Measurements from ENCODE around the gene FAM50A. TPM values are rescaled to one million over a fixed set of nuclear protein-coding genes. Genes with fewer than 3 reads are reported as not detected.
"Not testable (repeated sequence)": the region's sequence is repeated elsewhere in the genome, so short reads cannot be mapped to it uniquely, and the experiment has no call there.

The FAM50A gene
- 64.6 TPM for polyA plus RNA-seq (2012; ENCODE audit: missing spikeins)

GRCh38 chrX:154443992-154444754 lies at the start of gene FAM50A:
Gene FAM50A, plus strand, starts transcription at chrX:154444141. Its CDS starts 95 bp downstream, at chrX:154444236.
- TF ChIP-seq TAF1 (IDR thresholded peaks at IDR 0.05; ENCODE audit: borderline replicate concordance, low read depth, low read length) (no peak), POLR2A (IDR thresholded peaks at IDR 0.05; ENCODE audit: low read depth, low read length) (no peak), POLR2AphosphoS5 (IDR thresholded peaks at IDR 0.05; ENCODE audit: low read depth, low read length) (no peak)
- FAIRE-seq (peak; percentile 84), DNase-seq (ENCODE audit: insufficient read length) (peak; percentile 86)

- FAIRE-seq, result not testable (repeated sequence)
Observed at GRCh38 chrX:154396363-154396762, 47.6 kb upstream of the FAM50A start.

GRCh38 chrX:154396973-154397887 lies 46.7 kb upstream of the FAM50A start:
- no peak for FAIRE-seq
- DNase-seq (ENCODE audit: insufficient read length), result peak; percentile 61
- TF ChIP-seq POLR2AphosphoS5 (IDR thresholded peaks at IDR 0.05; ENCODE audit: low read depth, low read length), result no peak
- TF ChIP-seq POLR2A (IDR thresholded peaks at IDR 0.05; ENCODE audit: low read depth, low read length), result no peak
- TF ChIP-seq TAF1 (IDR thresholded peaks at IDR 0.05; ENCODE audit: borderline replicate concordance, low read depth, low read length), result no peak

More at GRCh38 chrX:154396363-154396762, 47.6 kb upstream of the FAM50A start:
- DNase-seq (ENCODE audit: insufficient read length), result not testable (repeated sequence)

GRCh38 chrX:154397888-154398667 lies 45.9 kb upstream of the FAM50A start, which contains the start of gene RPL10:
Gene RPL10, plus strand, starts transcription at chrX:154398377. Its CDS starts 143 bp downstream, at chrX:154398520.
- TF ChIP-seq TAF1 (IDR thresholded peaks at IDR 0.05; ENCODE audit: borderline replicate concordance, low read depth, low read length), result peak; percentile 99
- peak; percentile 100 for TF ChIP-seq POLR2AphosphoS5 (IDR thresholded peaks at IDR 0.05; ENCODE audit: low read depth, low read length)
- peak; percentile 100 for TF ChIP-seq POLR2A (IDR thresholded peaks at IDR 0.05; ENCODE audit: low read depth, low read length)
- peak; percentile 94 for FAIRE-seq
- peak; percentile 88 for DNase-seq (ENCODE audit: insufficient read length)

DNA sequence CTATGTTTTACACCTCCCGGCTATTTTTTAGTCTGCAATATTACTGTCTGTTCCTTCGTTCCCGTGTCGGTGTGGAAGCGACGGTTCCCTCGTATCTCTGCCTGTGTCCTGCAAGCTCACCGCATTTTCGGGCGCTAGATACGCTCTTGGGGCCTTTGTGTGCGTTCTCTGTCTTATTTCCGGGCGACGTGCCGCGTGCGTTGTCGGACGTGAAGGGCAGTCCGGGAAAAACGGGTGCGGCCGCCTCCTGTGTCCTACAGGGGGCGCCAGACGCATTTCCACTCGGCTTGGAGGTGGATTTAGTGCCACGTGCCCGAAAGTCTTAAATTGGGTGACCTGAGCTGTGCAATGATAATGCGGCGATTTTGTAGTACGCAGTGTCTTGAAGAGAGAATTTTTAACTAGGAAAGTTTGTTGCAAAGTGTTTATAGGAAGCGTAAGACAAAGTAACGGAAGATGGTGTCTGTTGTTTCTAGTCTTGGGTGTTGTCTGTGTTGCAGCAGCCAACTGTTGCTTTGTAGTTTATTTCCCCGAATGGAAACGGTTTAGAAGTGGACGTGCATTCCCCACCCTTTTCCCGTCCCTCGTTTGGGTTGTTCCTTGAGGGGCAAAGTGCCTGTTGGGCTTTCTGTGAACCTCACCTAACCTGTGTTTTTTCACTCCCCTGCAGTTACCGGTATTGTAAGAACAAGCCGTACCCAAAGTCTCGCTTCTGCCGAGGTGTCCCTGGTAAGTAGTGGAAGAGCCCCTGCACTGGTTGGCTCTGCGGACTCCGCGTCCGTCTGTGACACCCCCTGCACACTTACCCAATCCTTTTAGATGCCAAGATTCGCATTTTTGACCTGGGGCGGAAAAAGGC lies 45.0 kb upstream of the FAM50A start:
- TF ChIP-seq POLR2AphosphoS5 (IDR thresholded peaks at IDR 0.05; ENCODE audit: low read depth, low read length) (peak; percentile 39; the same call in 1 of the 2 replicates), POLR2A (IDR thresholded peaks at IDR 0.05; ENCODE audit: low read depth, low read length) (peak; percentile 30; the same call in 1 of the 2 replicates), TAF1 (IDR thresholded peaks at IDR 0.05; ENCODE audit: borderline replicate concordance, low read depth, low read length) (0 out of 2 replicates have a peak, but pooled peaks have one; percentile 20)
- DNase-seq (ENCODE audit: insufficient read length) (no peak), FAIRE-seq (no peak)

- DNase-seq (ENCODE audit: insufficient read length) (no peak), FAIRE-seq (peak; percentile 51)
- TF ChIP-seq POLR2A (IDR thresholded peaks at IDR 0.05; ENCODE audit: low read depth, low read length) (no peak; the same call in 1 of the 2 replicates), POLR2AphosphoS5 (IDR thresholded peaks at IDR 0.05; ENCODE audit: low read depth, low read length) (no peak), TAF1 (IDR thresholded peaks at IDR 0.05; ENCODE audit: borderline replicate concordance, low read depth, low read length) (no peak)
Observed at GRCh38 chrX:154399527-154400368, 44.2 kb upstream of the FAM50A start.

- not testable (repeated sequence) for DNase-seq (ENCODE audit: insufficient read length)
- peak; percentile 71 for FAIRE-seq
Observed at GRCh38 chrX:154400369-154400817, 43.5 kb upstream of the FAM50A start.

GRCh38 chrX:154401045-154401799 lies 42.7 kb upstream of the FAM50A start:
- no peak for DNase-seq (ENCODE audit: insufficient read length)
- FAIRE-seq, result peak; percentile 57
- TF ChIP-seq POLR2AphosphoS5 (IDR thresholded peaks at IDR 0.05; ENCODE audit: low read depth, low read length) (peak; percentile 96), TAF1 (IDR thresholded peaks at IDR 0.05; ENCODE audit: borderline replicate concordance, low read depth, low read length) (0 out of 2 replicates have a peak, but pooled peaks have one; percentile 38), POLR2A (IDR thresholded peaks at IDR 0.05; ENCODE audit: low read depth, low read length) (peak; percentile 96)
